Cardiac fibroblast (primary cell): ENCODE data around the gene UQCR10.

Source experiments
- DNase-seq, 2 donors: peaks; one replicate each; pipeline versions ENCODE4 v3.0.0 to v3.0.0-alpha.2; 2010; ENCODE audit warnings: low read depth in 2 of 2
- H3K4me3 ChIP-seq, 2 donors: replicated peaks in 1 of 2; 1 replicate in 1 of 2; 2 replicates in 1 of 2; pipeline ENCODE4 v1.5.1; 2011; ENCODE audit warnings: low read depth in 2 of 2, low read length in 2 of 2, mild to moderate bottlenecking in 2 of 2, moderate library complexity in 1 of 2
- TF ChIP-seq, protein P1 (sequence below): IDR thresholded peaks from one replicate; pipeline ENCODE4 v1.5.1; 2011; ENCODE audit warnings: low read depth, mild to moderate bottlenecking, low read length, inconsistent platforms

The UQCR10 gene

DNA sequence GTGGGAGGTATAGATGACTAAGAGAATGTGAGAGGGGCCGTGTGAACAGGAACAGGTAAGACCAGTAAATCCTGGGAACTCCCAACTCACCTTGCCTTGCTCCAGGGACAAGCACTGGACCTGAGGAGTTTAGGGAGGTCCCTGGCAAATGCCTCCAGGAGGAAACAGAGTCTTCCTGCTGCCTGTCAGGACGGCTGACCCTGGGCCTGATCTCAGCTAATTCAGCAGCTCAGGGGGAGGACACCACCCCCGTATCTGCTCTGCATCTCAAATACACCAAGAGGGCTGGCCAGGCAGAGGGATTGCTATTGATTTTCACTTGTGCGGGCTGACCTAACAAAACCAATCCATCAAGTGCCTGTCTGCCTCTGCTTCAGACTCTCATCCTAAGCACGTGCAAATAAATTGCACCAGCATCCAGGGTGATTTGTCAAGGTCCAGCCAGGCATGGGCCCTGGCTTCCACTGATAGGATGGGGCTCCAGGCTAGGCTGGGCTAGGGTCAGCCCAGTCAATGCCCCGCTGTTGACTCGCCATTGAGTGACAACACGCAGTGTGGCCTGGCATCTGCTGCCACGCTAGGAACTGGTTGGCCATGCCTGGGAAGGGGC lies 20.3 kb downstream of the UQCR10 start:
- no peak for DNase-seq
- TF ChIP-seq, protein P1, sequence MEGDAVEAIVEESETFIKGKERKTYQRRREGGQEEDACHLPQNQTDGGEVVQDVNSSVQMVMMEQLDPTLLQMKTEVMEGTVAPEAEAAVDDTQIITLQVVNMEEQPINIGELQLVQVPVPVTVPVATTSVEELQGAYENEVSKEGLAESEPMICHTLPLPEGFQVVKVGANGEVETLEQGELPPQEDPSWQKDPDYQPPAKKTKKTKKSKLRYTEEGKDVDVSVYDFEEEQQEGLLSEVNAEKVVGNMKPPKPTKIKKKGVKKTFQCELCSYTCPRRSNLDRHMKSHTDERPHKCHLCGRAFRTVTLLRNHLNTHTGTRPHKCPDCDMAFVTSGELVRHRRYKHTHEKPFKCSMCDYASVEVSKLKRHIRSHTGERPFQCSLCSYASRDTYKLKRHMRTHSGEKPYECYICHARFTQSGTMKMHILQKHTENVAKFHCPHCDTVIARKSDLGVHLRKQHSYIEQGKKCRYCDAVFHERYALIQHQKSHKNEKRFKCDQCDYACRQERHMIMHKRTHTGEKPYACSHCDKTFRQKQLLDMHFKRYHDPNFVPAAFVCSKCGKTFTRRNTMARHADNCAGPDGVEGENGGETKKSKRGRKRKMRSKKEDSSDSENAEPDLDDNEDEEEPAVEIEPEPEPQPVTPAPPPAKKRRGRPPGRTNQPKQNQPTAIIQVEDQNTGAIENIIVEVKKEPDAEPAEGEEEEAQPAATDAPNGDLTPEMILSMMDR = no peak
- no peak overlapping the region for H3K4me3 ChIP-seq

DNA sequence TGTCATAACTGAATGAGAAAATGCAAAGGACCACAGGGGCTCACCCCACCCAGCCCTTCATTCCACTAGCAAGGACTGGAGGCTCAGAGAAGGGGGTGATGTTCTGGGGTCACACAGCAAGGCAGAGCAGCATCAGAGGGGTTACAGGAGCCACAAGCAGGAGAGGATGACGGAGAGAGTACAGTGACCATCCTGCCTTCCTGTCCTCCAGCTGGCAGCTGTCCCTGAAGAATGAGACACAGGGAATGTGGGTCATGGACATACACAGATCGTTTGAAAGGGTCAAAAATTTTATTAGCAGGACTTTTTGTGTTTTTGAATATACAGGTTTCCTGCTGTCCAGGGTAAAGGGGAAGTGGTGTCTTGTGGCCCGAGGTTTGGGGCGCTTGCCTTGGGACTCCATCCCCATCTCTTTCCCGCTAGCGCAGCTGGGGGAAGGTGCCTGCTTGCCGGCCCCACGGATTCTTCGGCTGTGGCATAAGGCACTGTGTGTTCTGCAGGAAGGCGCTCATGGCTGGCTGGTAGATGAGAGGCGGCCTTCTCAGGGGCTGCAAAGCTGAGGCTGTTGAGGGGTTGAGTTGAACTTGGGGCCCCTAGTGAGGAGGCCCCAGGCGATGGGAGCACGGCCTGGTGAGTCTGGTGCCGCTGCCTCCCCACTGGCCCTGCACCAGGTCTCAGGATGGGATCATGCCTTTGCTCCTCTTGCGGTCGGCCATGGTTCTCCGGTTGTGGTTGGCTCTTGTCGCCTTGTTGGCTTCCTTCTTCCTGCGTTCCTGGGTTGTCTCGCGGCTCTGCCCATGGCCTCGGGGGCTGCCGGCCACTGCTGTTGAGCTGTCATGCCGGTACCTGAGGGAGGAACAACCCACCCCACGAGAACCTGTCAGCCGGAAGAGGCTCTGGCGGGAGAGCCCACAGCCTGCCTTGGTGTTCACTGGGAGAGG lies 21.4 kb downstream of the UQCR10 start:
- TF ChIP-seq, protein P1 = no peak
- H3K4me3 ChIP-seq = no peak overlapping the region
- no peak for DNase-seq

DNA sequence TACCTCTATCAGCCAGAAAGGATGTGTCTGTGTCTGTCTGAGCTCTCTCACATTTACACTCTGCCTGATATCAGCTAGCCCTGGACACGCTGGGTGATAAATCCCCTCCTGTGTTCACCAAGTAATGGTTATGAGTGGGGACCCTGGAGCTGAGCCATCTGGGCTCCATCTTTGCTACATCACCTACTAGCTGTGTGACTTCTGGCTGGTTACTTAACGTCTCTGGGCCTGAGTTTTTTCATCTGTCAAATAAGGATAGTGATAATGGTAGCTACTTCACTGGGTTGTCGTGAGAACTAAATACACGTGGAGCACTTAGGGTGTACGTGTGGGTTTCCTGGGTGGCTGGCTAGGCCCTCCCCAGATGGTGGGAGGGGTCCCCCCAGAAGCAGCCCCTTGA lies 22.9 kb downstream of the UQCR10 start:
- TF ChIP-seq, protein P1 = no peak
- no peak for DNase-seq
- H3K4me3 ChIP-seq = no peak overlapping the region

DNA sequence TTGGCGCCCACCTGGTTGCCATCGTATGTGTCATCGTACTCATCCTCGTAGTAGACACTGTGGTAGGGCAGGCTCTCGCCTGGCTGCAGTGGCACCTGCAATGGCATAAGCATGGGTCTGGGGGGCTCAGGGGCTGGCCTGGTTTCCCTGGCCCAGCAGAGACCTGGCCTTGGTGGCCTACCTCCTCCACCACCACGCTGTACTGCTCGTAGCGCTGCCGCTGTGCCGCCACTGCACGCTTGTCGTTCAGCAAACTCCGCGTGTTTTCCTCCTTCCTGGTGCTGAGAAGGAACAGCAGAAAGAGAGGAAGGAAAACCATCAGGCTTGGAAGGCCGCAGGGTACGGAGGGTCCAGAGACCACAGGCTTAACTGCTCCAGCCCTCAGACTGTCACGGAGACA lies 26.2 kb downstream of the UQCR10 start:
- DNase-seq = no peak
- no peak overlapping the region for H3K4me3 ChIP-seq
- TF ChIP-seq, protein P1 = no peak

DNA sequence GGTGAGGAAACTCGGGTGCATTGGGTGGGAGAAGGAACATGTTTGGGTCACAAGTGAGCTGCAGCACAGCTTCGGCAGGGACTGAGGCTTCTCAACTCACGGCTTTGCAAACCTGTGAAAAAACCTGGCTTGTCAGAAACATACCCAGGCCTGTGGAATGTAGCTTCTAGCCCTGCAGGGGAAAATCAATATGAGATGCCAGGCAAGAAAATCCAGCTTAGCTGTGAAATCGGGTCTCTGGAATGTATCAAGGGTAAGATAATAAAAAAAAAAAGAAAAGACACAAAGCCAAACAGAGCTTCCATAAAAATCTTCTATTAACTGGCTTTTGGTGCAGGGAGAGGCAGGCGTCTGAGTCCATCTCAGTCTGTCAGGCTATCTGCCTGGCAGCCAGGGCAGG lies 28.5 kb downstream of the UQCR10 start:
- TF ChIP-seq, protein P1 = no peak
- DNase-seq = no peak
- no peak overlapping the region for H3K4me3 ChIP-seq

DNA sequence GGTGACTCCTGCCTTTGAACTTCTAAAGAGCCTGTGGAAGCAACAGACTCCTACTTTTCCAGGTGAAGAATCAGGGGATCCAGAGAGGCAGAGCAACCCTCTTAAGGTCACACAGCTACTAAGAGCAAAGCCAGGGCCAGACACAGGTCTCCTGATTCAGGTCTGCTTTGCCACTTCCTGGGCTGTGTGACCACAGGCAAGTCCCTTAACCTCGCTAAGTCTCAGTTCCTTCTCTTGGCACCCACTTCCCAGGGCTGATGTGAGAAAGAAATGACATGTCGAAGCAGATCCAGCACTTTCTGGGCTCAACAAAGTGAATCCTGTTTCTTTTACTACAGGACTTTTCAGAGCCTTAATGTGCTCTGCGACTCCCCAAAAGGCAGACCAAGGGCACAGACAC lies 30.2 kb downstream of the UQCR10 start:
- no peak overlapping the region for H3K4me3 ChIP-seq
- DNase-seq = no peak
- TF ChIP-seq, protein P1 = no peak
